ENCODE measurements around the gene M1AP. TPM values are rescaled to one million over a fixed set of nuclear protein-coding genes. Genes with fewer than 3 reads are reported as not detected.

M1AP gene
- total RNA-seq, 1 experiment from 2014 or later: not detected

- Histone ChIP-seq H3K27me3 (ENCODE audit: low read length) (no peaks in the 10 kb centered on the region), H3F3A (ENCODE audit: low read length, unreplicated experiment) (no peaks in the 10 kb centered on the region), H3K4me2 (ENCODE audit: low read length) (peak overlapping the region; percentile 97), H3K4me1 (ENCODE audit: insufficient read depth, low read length) (peaks cover 20% of the 10 kb centered on the region), H3K36me3 (ENCODE audit: low read depth, low read length) (peaks cover 31% of the 10 kb centered on the region), H3K79me2 (ENCODE audit: low read length) (peaks cover 43% of the 10 kb centered on the region), H3K9ac (ENCODE audit: low read length) (no peak overlapping the region), H3K27ac (ENCODE audit: low read length) (no peak overlapping the region), H3K4me3 (ENCODE audit: low read length) (peak overlapping the region; percentile 93), H2AFZ (ENCODE audit: low read length) (no peak overlapping the region), H4K20me1 (ENCODE audit: low read length) (0 out of 2 replicates have a peak, but pooled peaks cover 7% of the 10 kb centered on the region), H3K9me3 (ENCODE audit: low read length) (no peaks in the 10 kb centered on the region), H3K9me2 (replicated peaks; ENCODE audit: low read length) (no peaks in the 10 kb centered on the region)
- ChIA-PET CTCF (no interaction called here), POLR2A (ENCODE audit: unreplicated experiment) (no interaction called here)
- DNase-seq: no peak
- no TSS peak for BruUV-seq (replicated peaks)
- intact Hi-C loops (cut with micrococcal nuclease): no loop called here
- TF ChIP-seq EZH2phosphoT487 (IDR thresholded peaks at IDR 0.05; ENCODE audit: borderline replicate concordance, low read length) (no peak), EZH2 (IDR thresholded peaks at IDR 0.05; ENCODE audit: low read length, unreplicated experiment) (no peak), CTCF (conservative IDR thresholded peaks at IDR 0.05; ENCODE audit: low read depth, low read length) (no peak)
- ATAC-seq: no peak
Observed at GRCh38 chr2:74527741-74528140, 120.4 kb downstream of the M1AP start.

GRCh38 chr2:74526649-74527230 is 121.4 kb downstream of the M1AP start:
- H3K4me1 ChIP-seq (ENCODE audit: insufficient read depth, low read length): peaks cover 20% of the 10 kb centered on the region
- ChIA-PET CTCF (no interaction called here), POLR2A (ENCODE audit: unreplicated experiment) (no interaction called here)
- no peaks in the 10 kb centered on the region for H3F3A ChIP-seq (ENCODE audit: low read length, unreplicated experiment)
- no peaks in the 10 kb centered on the region for H3K9me3 ChIP-seq (ENCODE audit: low read length)
- peaks cover 43% of the 10 kb centered on the region for H3K79me2 ChIP-seq (ENCODE audit: low read length)
- no peak overlapping the region for H3K4me2 ChIP-seq (ENCODE audit: low read length)
- peaks cover 26% of the 10 kb centered on the region for H3K36me3 ChIP-seq (ENCODE audit: low read depth, low read length)
- no TSS peak for BruUV-seq (replicated peaks)
- H3K27ac ChIP-seq (ENCODE audit: low read length): no peak overlapping the region
- ATAC-seq: no peak
- no peak overlapping the region for H3K9ac ChIP-seq (ENCODE audit: low read length)
- H3K4me3 ChIP-seq (ENCODE audit: low read length): no peak overlapping the region
- H4K20me1 ChIP-seq (ENCODE audit: low read length): 0 out of 2 replicates have a peak, but pooled peaks cover 7% of the 10 kb centered on the region
- H3K9me2 ChIP-seq (replicated peaks; ENCODE audit: low read length): no peaks in the 10 kb centered on the region
- no peak for DNase-seq
- H2AFZ ChIP-seq (ENCODE audit: low read length): no peak overlapping the region
- intact Hi-C loops (cut with micrococcal nuclease): no loop called here
- TF ChIP-seq CTCF (conservative IDR thresholded peaks at IDR 0.05; ENCODE audit: low read depth, low read length): no peak
- no peaks in the 10 kb centered on the region for H3K27me3 ChIP-seq (ENCODE audit: low read length)

GRCh38 chr2:74525717-74526648 is 122.1 kb downstream of the M1AP start, which contains the start of gene DQX1:
DQX1 (minus strand) TSS chr2:74526231; CDS start chr2:74525729, 502 bp downstream.
- Histone ChIP-seq H3K4me1 (ENCODE audit: insufficient read depth, low read length) (peaks cover 14% of the 10 kb centered on the region), H3K9me2 (replicated peaks; ENCODE audit: low read length) (no peaks in the 10 kb centered on the region), H2AFZ (ENCODE audit: low read length) (no peak within 1 kb of the TSS), H3K9me3 (ENCODE audit: low read length) (no peaks in the 10 kb centered on the region), H3F3A (ENCODE audit: low read length, unreplicated experiment) (no peaks in the 10 kb centered on the region), H3K4me2 (ENCODE audit: low read length) (no peak within 1 kb of the TSS), H3K36me3 (ENCODE audit: low read depth, low read length) (peaks cover 26% of the 10 kb centered on the region), H4K20me1 (ENCODE audit: low read length) (0 out of 2 replicates have a peak, but pooled peaks cover 7% of the 10 kb centered on the region), H3K4me3 (ENCODE audit: low read length) (no peak within 1 kb of the TSS), H3K27me3 (ENCODE audit: low read length) (no peaks in the 10 kb centered on the region), H3K79me2 (ENCODE audit: low read length) (peaks cover 36% of the 10 kb centered on the region), H3K27ac (ENCODE audit: low read length) (no peak within 1 kb of the TSS), H3K9ac (ENCODE audit: low read length) (no peak within 1 kb of the TSS)
- no peak for TF ChIP-seq EZH2 (IDR thresholded peaks at IDR 0.05; ENCODE audit: low read length, unreplicated experiment)
- ChIA-PET CTCF (no interaction called here), POLR2A (ENCODE audit: unreplicated experiment) (no interaction called here)
- ATAC-seq (no peak), DNase-seq (peak; percentile 56)
- no TSS peak for BruUV-seq (replicated peaks)
- intact Hi-C loops (cut with micrococcal nuclease): no loop called here
